WI38 (cell line): ENCODE measurements around the gene OR51A2.

Experiments
- H3K4me3 ChIP-seq: 2 replicates; pipeline ENCODE4 v1.5.1; 2011; ENCODE audit warnings: low read depth, mild to moderate bottlenecking, control low read depth, low read length
- CTCF ChIP-seq: IDR thresholded peaks from 2 replicates; pipeline ENCODE4 v1.5.1; 2012; ENCODE audit warnings: low read depth, mild to moderate bottlenecking, control low read depth, low read length

OR51A2 gene

DNA sequence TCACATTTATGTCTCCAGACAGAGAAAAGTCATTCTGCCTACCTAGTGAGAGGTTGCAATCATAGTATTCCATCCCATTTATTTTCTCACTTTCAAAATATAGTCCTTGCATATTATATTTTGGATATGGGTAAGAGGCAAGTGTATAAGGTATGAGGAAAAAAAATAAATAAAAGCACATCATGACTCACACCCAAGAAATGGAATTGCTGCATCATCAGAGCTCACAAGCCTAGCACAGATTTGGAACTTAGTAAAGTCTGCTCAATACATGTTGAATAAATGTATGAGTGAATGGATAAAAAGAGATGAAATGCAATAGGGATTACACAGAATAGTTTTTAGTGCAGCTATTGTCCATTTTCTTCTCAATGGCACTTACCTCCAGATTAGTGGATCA is 28.9 kb downstream of the OR51A2 start:
- TF ChIP-seq CTCF: no peak
- H3K4me3 ChIP-seq: no peak overlapping the region

- no peak for TF ChIP-seq CTCF
- no peak within 1 kb of the TSS for H3K4me3 ChIP-seq
These were observed 31.3 kb downstream of the OR51A2 start, which contains the start of gene OR51G1 for GRCh38 chr11:4924239-4924638. Gene OR51G1 (minus strand): TSS chr11:4924339. CDS start chr11:4924339, 0 bp downstream.

GRCh38 chr11:4922304-4922703 is 33.2 kb downstream of the OR51A2 start:
- H3K4me3 ChIP-seq: no peak overlapping the region
- TF ChIP-seq CTCF: no peak

DNA sequence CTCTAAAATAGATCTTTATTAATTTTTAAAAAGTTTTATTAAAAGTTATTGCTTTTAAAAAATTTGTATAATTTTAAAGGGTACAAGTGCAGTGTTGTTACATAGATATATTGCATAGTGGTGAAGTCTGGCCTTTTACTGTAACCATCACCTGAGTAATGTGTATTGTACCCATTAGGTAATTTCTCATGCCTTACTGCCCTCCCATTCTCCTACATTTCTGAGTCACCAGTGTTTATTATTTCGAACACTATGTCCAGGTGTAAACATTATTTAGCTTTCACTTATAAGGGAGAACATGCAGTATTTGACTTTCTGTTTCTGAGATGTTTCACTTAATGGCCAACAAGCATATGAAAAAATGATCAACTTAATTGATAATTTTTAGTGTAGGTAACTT is 33.7 kb downstream of the OR51A2 start:
- H3K4me3 ChIP-seq: no peak overlapping the region
- no peak for TF ChIP-seq CTCF

DNA sequence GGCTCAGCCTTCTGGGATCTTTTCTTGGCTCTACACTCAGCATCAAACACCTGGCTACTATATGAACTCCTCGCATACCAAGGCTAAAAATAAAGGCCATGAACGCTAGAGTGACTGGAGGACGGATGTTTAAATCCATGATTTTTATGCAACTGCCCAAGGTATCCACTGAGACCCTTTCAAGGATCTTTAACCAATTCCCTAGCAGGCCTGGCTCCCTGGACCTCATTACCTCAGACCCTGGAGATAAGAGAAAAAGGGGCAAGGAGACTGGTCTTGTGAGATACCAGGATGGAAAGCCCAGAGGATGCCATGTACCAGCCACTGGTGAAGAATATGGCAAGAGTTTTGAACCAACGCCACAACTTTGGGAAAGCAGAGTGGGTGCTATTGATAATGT is 36.3 kb downstream of the OR51A2 start, which contains the start of gene OR51G2:
Gene OR51G2, minus strand, starts transcription at position 101 of the 400 bp plus-strand sequence. CDS start 3,687 bp downstream, outside the sequence.
- TF ChIP-seq CTCF: no peak
- H3K4me3 ChIP-seq: no peak within 1 kb of the TSS

DNA sequence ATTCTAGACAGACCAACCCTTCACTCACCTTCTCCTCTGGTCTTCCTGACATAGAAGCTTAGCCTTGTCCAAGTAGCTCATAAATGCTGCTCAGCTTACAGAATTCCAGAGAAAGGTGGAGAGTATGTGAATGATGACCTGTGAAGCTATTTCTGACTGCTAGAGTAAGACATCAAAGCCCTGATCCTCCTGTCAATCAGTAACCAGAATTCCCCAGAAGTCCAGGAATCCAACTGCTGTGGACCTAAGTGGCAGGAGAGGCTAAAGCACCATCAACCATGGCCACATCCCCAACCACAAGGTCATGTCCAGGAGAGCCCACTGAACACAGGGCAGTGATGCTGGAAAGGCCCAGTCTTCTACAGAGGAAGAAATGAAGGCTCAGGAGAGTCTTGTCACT is 38.9 kb downstream of the OR51A2 start:
- H3K4me3 ChIP-seq: no peak overlapping the region
- TF ChIP-seq CTCF: no peak
